IMR-90 (cell line): ENCODE measurements around the gene RBM8A. TPM values are rescaled to one million over a fixed set of nuclear protein-coding genes. Genes with fewer than 3 reads are reported as not detected.

Experiments used
- ATAC-seq: fragments of 200-7000 bp; cut with Tn5 transposase; 2 replicates; pipeline ENCODE4 v1.9.1; 2020; ENCODE audit warnings: low read depth, mild to moderate bottlenecking, moderate library complexity
- BruUV-seq: library from RNA; stranded (reverse); fragments of 400-500 nt; replicated peaks from 2 replicates; lab custom pipeline; 2021; lab: Mats Ljungman, UMichigan
- CTCF ChIA-PET: fragments of 300-600 bp; formaldehyde crosslinking; extraction: SDS; loops from one replicate; lab custom pipeline; 2021; ENCODE audit warnings: antibody characterized with exemption; lab: Yijun Ruan, JAX
- POLR2A ChIA-PET: fragments of 300-600 bp; sonication (Branson Sonifier 250); formaldehyde crosslinking; loops from one replicate; lab custom pipeline; 2022; ENCODE audit warnings: antibody characterized with exemption; ENCODE audit not compliant: unreplicated experiment; lab: Charles Lee
- DNase-seq: peaks from one replicate; pipeline ENCODE4 v3.0.0; 2013
- H2AFZ ChIP-seq: replicated peaks from 2 replicates; pipeline ENCODE3; 2013; ENCODE audit warnings: low read length, mild to moderate bottlenecking; ENCODE audit not compliant: poor library complexity
- H2AK5ac ChIP-seq: 2 replicates; pipeline ENCODE4 v1.6.1; 2013; ENCODE audit warnings: low read depth, low read length, inconsistent platforms
- H2AK9ac ChIP-seq: replicated peaks from 2 replicates; pipeline ENCODE3; 2013; ENCODE audit warnings: mild to moderate bottlenecking, low read depth, low read length, moderate library complexity; ENCODE audit not compliant: poor library complexity
- H2BK120ac ChIP-seq: 2 replicates; pipeline ENCODE4 v1.6.1; 2013; ENCODE audit warnings: low read depth, low read length, inconsistent platforms
- H2BK15ac ChIP-seq: 3 replicates; pipeline ENCODE4 v1.6.1; 2013; ENCODE audit warnings: low read depth, low read length, inconsistent platforms
- H2BK20ac ChIP-seq: 2 replicates; pipeline ENCODE4 v1.6.1; 2013; ENCODE audit warnings: low read depth, mild to moderate bottlenecking, inconsistent platforms, low read length, moderate library complexity
- H2BK5ac ChIP-seq: 2 replicates; pipeline ENCODE4 v1.6.1; 2013; ENCODE audit warnings: mild to moderate bottlenecking, low read depth, low read length, inconsistent platforms; ENCODE audit not compliant: poor library complexity, severe bottlenecking
- H3K14ac ChIP-seq: replicated peaks from 2 replicates; pipeline ENCODE4 v1.6.1; 2013; ENCODE audit warnings: low read depth, low read length, inconsistent platforms
- H3K18ac ChIP-seq: 2 replicates; pipeline ENCODE4 v1.6.1; 2013; ENCODE audit warnings: low read depth, low read length, control low read depth
- H3K23ac ChIP-seq: 2 replicates; pipeline ENCODE4 v1.6.1; 2013; ENCODE audit warnings: low read depth, low read length, inconsistent platforms
- H3K27ac ChIP-seq: 2 replicates; pipeline ENCODE4 v1.5.1; 2013; ENCODE audit warnings: mild to moderate bottlenecking, control low read depth, low read length; ENCODE audit not compliant: insufficient read depth
- H3K27me3 ChIP-seq: 2 replicates; pipeline ENCODE4 v1.6.1; 2013; ENCODE audit warnings: low read length; ENCODE audit not compliant: control insufficient read depth, insufficient read depth
- H3K36me3 ChIP-seq: 2 replicates; pipeline ENCODE4 v1.6.1; 2013; ENCODE audit warnings: low read length, mixed read lengths; ENCODE audit not compliant: control insufficient read depth, insufficient read depth
- H3K4ac ChIP-seq: 2 replicates; pipeline ENCODE4 v1.6.1; 2013; ENCODE audit warnings: low read depth, low read length, inconsistent platforms
- H3K4me1 ChIP-seq: 2 replicates; pipeline ENCODE4 v1.6.1; 2013; ENCODE audit warnings: low read length, mixed read lengths; ENCODE audit not compliant: control insufficient read depth, insufficient read depth
- H3K4me2 ChIP-seq: 2 replicates; pipeline ENCODE4 v1.6.1; 2013; ENCODE audit warnings: low read depth, mild to moderate bottlenecking, control low read depth, low read length, moderate library complexity
- H3K4me3 ChIP-seq: 2 replicates; pipeline ENCODE4 v1.5.1; 2013; ENCODE audit warnings: low read depth, mild to moderate bottlenecking, control low read depth, low read length, moderate library complexity; ENCODE audit not compliant: insufficient read depth
- H3K56ac ChIP-seq: 2 replicates; pipeline ENCODE4 v1.6.1; 2013; ENCODE audit warnings: low read length, inconsistent platforms; ENCODE audit not compliant: insufficient read depth; ENCODE audit errors: extremely low read depth
- H3K79me1 ChIP-seq, 2 experiments: 2 replicates each; pipeline ENCODE4 v1.6.1; 2013; ENCODE audit warnings: low read length in 2 of 2, inconsistent platforms in 1 of 2, low read depth in 1 of 2
- H3K9ac ChIP-seq: 2 replicates; pipeline ENCODE4 v1.6.1; 2013; ENCODE audit warnings: low read depth, low read length, control low read depth
- H3K9me1 ChIP-seq: 2 replicates; pipeline ENCODE4 v1.6.1; 2013; ENCODE audit warnings: low read length, inconsistent platforms; ENCODE audit not compliant: insufficient read depth
- H3K9me3 ChIP-seq: 2 replicates; pipeline ENCODE4 v1.6.1; 2013; ENCODE audit warnings: low read length; ENCODE audit not compliant: control insufficient read depth, insufficient read depth
- H4K20me1 ChIP-seq: 2 replicates; pipeline ENCODE4 v1.6.1; 2013; ENCODE audit warnings: low read length, inconsistent platforms; ENCODE audit not compliant: insufficient read depth
- H4K5ac ChIP-seq: 2 replicates; pipeline ENCODE4 v1.6.1; 2013; ENCODE audit warnings: mild to moderate bottlenecking, low read depth, low read length, control low read depth
- H4K8ac ChIP-seq, 2 experiments: 2 replicates each; pipeline ENCODE4 v1.6.1; 2013; ENCODE audit warnings: low read depth in 2 of 2, low read length in 2 of 2, control low read depth in 1 of 2, inconsistent platforms in 1 of 2
- H4K91ac ChIP-seq: 2 replicates; pipeline ENCODE4 v1.6.1; 2013; ENCODE audit warnings: low read depth, low read length, inconsistent platforms; ENCODE audit not compliant: insufficient read depth
- BHLHE40 ChIP-seq: fragments of 150-350 bp; IDR thresholded peaks from 2 replicates; pipeline ENCODE4 v1.6.1; 2016; ENCODE audit warnings: mild to moderate bottlenecking, low read depth, low read length
- CEBPB ChIP-seq: IDR thresholded peaks from 2 replicates; pipeline ENCODE4 v1.6.1; 2012; ENCODE audit warnings: low read depth, low read length, improper control_type of control experiment
- CHD1 ChIP-seq: IDR thresholded peaks from 2 replicates; pipeline ENCODE4 v1.6.1; 2012; ENCODE audit warnings: low read depth, low read length, improper control_type of control experiment
- FOS ChIP-seq: fragments of 150-350 bp; IDR thresholded peaks from 2 replicates; pipeline ENCODE4 v1.6.1; 2016; ENCODE audit warnings: low read depth, low read length
- MAZ ChIP-seq: IDR thresholded peaks from 2 replicates; pipeline ENCODE4 v1.6.1; 2012; ENCODE audit warnings: low read depth, mild to moderate bottlenecking, low read length, improper control_type of control experiment, moderate library complexity, borderline replicate concordance
- MXI1 ChIP-seq: IDR thresholded peaks from 2 replicates; pipeline ENCODE4 v1.6.1; 2012; ENCODE audit warnings: low read depth, mild to moderate bottlenecking, low read length, moderate library complexity, borderline replicate concordance
- NFE2L2 ChIP-seq: fragments of 150-350 bp; IDR thresholded peaks from 2 replicates; pipeline ENCODE4 v1.6.1; 2016; ENCODE audit warnings: low read depth, mild to moderate bottlenecking, low read length
- POLR2A ChIP-seq: IDR thresholded peaks from 2 replicates; pipeline ENCODE4 v1.6.1; 2012; ENCODE audit warnings: mild to moderate bottlenecking, low read depth, low read length
- RCOR1 ChIP-seq: IDR thresholded peaks from 2 replicates; pipeline ENCODE4 v1.6.1; 2012; ENCODE audit warnings: mild to moderate bottlenecking, low read length, improper control_type of control experiment; ENCODE audit not compliant: insufficient replicate concordance
- RFX5 ChIP-seq: IDR thresholded peaks from 2 replicates; pipeline ENCODE4 v1.8.0; 2012; ENCODE audit warnings: low read depth, mild to moderate bottlenecking, low read length, moderate library complexity
- SMC3 ChIP-seq: fragments of 150-350 bp; IDR thresholded peaks from 2 replicates; pipeline ENCODE4 v1.6.1; 2016; ENCODE audit warnings: low read depth, mild to moderate bottlenecking, antibody characterized with exemption, low read length, moderate library complexity
- WGBS, 2 experiments: methylation state at CpG; one replicate each; pipeline versions ENCODE4 v1.1.5 to v1.1.7; 2013; ENCODE audit warnings: missing lambda C conversion rate in 2 of 2; ENCODE audit not compliant: insufficient read length in 1 of 2; ENCODE audit errors: extremely low coverage in 2 of 2; 5-methylcytosine and 5-hydroxymethylcytosine counted together
- dilution Hi-C: fragments of 300-500 bp; cut with HindIII; formaldehyde crosslinking; loops from one replicate; pipeline ENCODE4 v1.14.3; 2018; ENCODE audit warnings: low sequenced_read_pairs; ENCODE audit not compliant: unreplicated experiment
- in situ Hi-C: fragments of 300-500 bp; cut with MboI; formaldehyde crosslinking; loops from 3 replicates; pipeline ENCODE4 v1.14.3; 2019; ENCODE audit warnings: low sequenced_read_pairs, inconsistent platforms, mixed read lengths
- intact Hi-C: fragments of 100-400 bp; cut with micrococcal nuclease; formaldehyde crosslinking; loops from 2 replicates; pipeline ENCODE4 v1.10.0; 2022
- polyA plus RNA-seq, 3 experiments: library from polyadenylated mRNA; depleted of rRNA; stranded (reverse); fragments of >200 nt; gene quantifications; 2 replicates each; pipeline ENCODE4 v1.2.3, GENCODE V29; 2012; ENCODE audit warnings: low replicate concordance in 1 of 3
- total RNA-seq: library from RNA; depleted of rRNA; stranded (reverse); fragments of >200 nt; gene quantifications from 2 replicates; pipeline ENCODE4 v1.2.3, GENCODE V29; 2012
- TF ChIP-seq, protein P1 (sequence below): fragments of 150-350 bp; IDR thresholded peaks from 2 replicates; pipeline ENCODE4 v1.6.1; 2017; ENCODE audit warnings: mild to moderate bottlenecking, antibody characterized with exemption, low read length, low read depth
- TF ChIP-seq, protein P2 (sequence below): fragments of 150-350 bp; IDR thresholded peaks from 2 replicates; pipeline ENCODE4 v1.6.1; 2016; ENCODE audit warnings: low read depth, mild to moderate bottlenecking, low read length, moderate library complexity, borderline replicate concordance
- TF ChIP-seq, protein P3 (sequence below): conservative IDR thresholded peaks from 2 replicates; pipeline ENCODE4 v1.5.1; 2012; ENCODE audit warnings: mild to moderate bottlenecking, low read depth, low read length, improper control_type of control experiment

The RBM8A gene
- total and polyA plus RNA-seq, 2 of the 4 experiments (the other 2 are of a cell fraction) = 94.1 to 251 TPM

DNA sequence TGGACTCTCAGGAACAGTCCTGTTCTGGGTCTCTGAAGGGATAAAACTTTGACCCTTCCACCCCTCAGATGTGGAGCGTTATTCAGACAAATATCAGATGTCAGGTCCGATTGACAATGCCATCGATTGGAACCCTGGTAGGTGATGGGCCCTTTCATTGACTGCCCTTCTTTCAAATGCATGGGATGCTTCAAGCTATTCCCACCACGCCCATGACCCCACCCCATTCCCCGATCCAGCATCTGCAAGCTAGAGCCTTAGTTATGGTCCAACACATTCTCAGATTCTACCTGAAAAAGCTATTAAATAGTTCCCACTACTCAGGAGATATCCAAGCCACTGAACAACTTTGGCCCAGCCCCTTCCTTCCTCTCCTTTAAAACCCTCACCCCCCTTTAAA lies 49.7 kb upstream of the RBM8A start:
- peaks cover 14% of the 10 kb centered on the region for H3K4me1 ChIP-seq
- H3K23ac ChIP-seq = no peak overlapping the region
- no peak overlapping the region for H2AK9ac ChIP-seq
- ATAC-seq (no peak), DNase-seq (no peak)
- peaks cover 10% of the 10 kb centered on the region for H3K9me1 ChIP-seq
- H3K4me2 ChIP-seq = no peak overlapping the region
- H3K56ac ChIP-seq = no peak overlapping the region
- dilution Hi-C loops (no loop called here), in situ Hi-C loops (no loop called here), intact Hi-C loops (loop anchor here (1.0 kb wide), 3 partner anchors 13 to 36 kb away; partner anchors contain the start of genes ANKRD34A and POLR3GL)
- H3K27ac ChIP-seq = no peak overlapping the region
- no peaks in the 10 kb centered on the region for H3K9me3 ChIP-seq
- no TSS peak for BruUV-seq
- TF ChIP-seq SMC3 (no peak), CHD1 (no peak), MXI1 (no peak), MAZ (no peak), FOS (no peak), RCOR1 (no peak), NFE2L2 (no peak), RFX5 (no peak), POLR2A (no peak), CEBPB (no peak), BHLHE40 (no peak)
- TF ChIP-seq, protein P1, sequence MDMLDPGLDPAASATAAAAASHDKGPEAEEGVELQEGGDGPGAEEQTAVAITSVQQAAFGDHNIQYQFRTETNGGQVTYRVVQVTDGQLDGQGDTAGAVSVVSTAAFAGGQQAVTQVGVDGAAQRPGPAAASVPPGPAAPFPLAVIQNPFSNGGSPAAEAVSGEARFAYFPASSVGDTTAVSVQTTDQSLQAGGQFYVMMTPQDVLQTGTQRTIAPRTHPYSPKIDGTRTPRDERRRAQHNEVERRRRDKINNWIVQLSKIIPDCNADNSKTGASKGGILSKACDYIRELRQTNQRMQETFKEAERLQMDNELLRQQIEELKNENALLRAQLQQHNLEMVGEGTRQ = no peak
- TF ChIP-seq, protein P2, sequence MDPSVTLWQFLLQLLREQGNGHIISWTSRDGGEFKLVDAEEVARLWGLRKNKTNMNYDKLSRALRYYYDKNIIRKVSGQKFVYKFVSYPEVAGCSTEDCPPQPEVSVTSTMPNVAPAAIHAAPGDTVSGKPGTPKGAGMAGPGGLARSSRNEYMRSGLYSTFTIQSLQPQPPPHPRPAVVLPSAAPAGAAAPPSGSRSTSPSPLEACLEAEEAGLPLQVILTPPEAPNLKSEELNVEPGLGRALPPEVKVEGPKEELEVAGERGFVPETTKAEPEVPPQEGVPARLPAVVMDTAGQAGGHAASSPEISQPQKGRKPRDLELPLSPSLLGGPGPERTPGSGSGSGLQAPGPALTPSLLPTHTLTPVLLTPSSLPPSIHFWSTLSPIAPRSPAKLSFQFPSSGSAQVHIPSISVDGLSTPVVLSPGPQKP = no peak
- TF ChIP-seq, protein P3, sequence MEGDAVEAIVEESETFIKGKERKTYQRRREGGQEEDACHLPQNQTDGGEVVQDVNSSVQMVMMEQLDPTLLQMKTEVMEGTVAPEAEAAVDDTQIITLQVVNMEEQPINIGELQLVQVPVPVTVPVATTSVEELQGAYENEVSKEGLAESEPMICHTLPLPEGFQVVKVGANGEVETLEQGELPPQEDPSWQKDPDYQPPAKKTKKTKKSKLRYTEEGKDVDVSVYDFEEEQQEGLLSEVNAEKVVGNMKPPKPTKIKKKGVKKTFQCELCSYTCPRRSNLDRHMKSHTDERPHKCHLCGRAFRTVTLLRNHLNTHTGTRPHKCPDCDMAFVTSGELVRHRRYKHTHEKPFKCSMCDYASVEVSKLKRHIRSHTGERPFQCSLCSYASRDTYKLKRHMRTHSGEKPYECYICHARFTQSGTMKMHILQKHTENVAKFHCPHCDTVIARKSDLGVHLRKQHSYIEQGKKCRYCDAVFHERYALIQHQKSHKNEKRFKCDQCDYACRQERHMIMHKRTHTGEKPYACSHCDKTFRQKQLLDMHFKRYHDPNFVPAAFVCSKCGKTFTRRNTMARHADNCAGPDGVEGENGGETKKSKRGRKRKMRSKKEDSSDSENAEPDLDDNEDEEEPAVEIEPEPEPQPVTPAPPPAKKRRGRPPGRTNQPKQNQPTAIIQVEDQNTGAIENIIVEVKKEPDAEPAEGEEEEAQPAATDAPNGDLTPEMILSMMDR = no peak
- no peak overlapping the region for H2BK5ac ChIP-seq
- H2BK120ac ChIP-seq = no peak overlapping the region
- H2AFZ ChIP-seq = no peak overlapping the region
- no peak overlapping the region for H2BK20ac ChIP-seq
- H2AK5ac ChIP-seq = peak overlapping the region; percentile 34; the same call in 1 of the 2 replicates
- H3K4me3 ChIP-seq = no peak overlapping the region
- no peaks in the 10 kb centered on the region for H4K20me1 ChIP-seq
- H3K36me3 ChIP-seq = no peaks in the 10 kb centered on the region
- H3K14ac ChIP-seq = no peak overlapping the region
- no peak overlapping the region for H4K91ac ChIP-seq
- H3K9ac ChIP-seq = no peak overlapping the region
- H4K8ac ChIP-seq = no peak overlapping the region
- ChIA-PET CTCF (interaction anchor here (0.6 to 3.4 kb wide), 8 partner anchors 8 to 132 kb away, joined by 3 to 29 read pairs (median 3); partner anchors contain the start of genes ANKRD34A and POLR3GL), POLR2A (no interaction called here)
- no peak overlapping the region for H2BK15ac ChIP-seq
- no peak overlapping the region for H3K18ac ChIP-seq
- 74% methylated on average over 3 of the region's 5 CpGs; no CpG with 5 or more reads in 1 of the 2 experiments for WGBS, 2 experiments
- no peak overlapping the region for H4K5ac ChIP-seq
- H3K27me3 ChIP-seq = no peaks in the 10 kb centered on the region
- no peak overlapping the region; the same call in 1 of the 2 replicates for H3K4ac ChIP-seq
- peaks cover 0 to 12% of the 10 kb centered on the region in 2 experiments; a peak in 3 of 4 replicates for H3K79me1 ChIP-seq
